Posterior vena cava (tissue), 2 donors: ENCODE data around the gene BMPER. TPM values are rescaled to one million over a fixed set of nuclear protein-coding genes. Genes with fewer than 3 reads are reported as not detected.
A peak's percentile ranks its signal among the peaks of the same experiment; 100 is the strongest.

Experiments used
- DNase-seq: peaks from one replicate; pipeline ENCODE4 v3.0.0-alpha.2; 2020; ENCODE audit warnings: low spot score
- intact Hi-C, 2 donors: fragments of 100-400 bp; cut with DNase I; formaldehyde crosslinking; loops; one replicate each; pipeline versions ENCODE4 v1.14.1 to v1.14.2; 2022 to 2023
- total RNA-seq, 2 donors: library from RNA; stranded (reverse); fragmentation: NEBNext Ultra II Directional; extraction: Animal tissue kit (Norgen Biotek cat#: 25700); gene quantifications; one replicate each; pipeline ENCODE4 v1.2.1, GENCODE V29; 2021
- donor health status: DM: yes; HTN: yes; CAD: no.
- donor health status: DM: yes; HTN: yes; CAD: no.

The BMPER gene
- total RNA-seq, 2 donors from 2014 or later, result 5.6 to 7.1 TPM

GRCh38 chr7:33986951-33987947 lies 81.9 kb downstream of the BMPER start:
- intact Hi-C loops, result loop anchor here in 1 of 2 donors (5.0 kb wide), 1 partner anchor 730 kb away; no protein-coding TSS in a partner anchor
- no peak for DNase-seq

- intact Hi-C loops, result no loop called here
- no peak for DNase-seq
These were observed 91.6 kb downstream of the BMPER start for GRCh38 chr7:33996899-33997298.

- DNase-seq, result peak; percentile 88
These were observed 93.1 kb downstream of the BMPER start for GRCh38 chr7:33998476-33998875.

GRCh38 chr7:34011017-34011695 lies 105.8 kb downstream of the BMPER start:
- no peak for DNase-seq
- intact Hi-C loops, result no loop called here

More at GRCh38 chr7:33998476-33998875, 93.1 kb downstream of the BMPER start:
- intact Hi-C loops, result no loop called here

- intact Hi-C loops, result no loop called here
These were observed 106.4 kb downstream of the BMPER start for GRCh38 chr7:34011696-34012095.

GRCh38 chr7:34013421-34013820 lies 108.1 kb downstream of the BMPER start:
- no peak for DNase-seq
- intact Hi-C loops, result no loop called here

More at GRCh38 chr7:34011696-34012095, 106.4 kb downstream of the BMPER start:
- DNase-seq, result no peak

- intact Hi-C loops, result no loop called here
These were observed 110.3 kb downstream of the BMPER start for GRCh38 chr7:34015651-34016050.

GRCh38 chr7:34016876-34017275 lies 111.5 kb downstream of the BMPER start:
- no peak for DNase-seq
- intact Hi-C loops, result no loop called here

More at GRCh38 chr7:34015651-34016050, 110.3 kb downstream of the BMPER start:
- DNase-seq, result no peak

GRCh38 chr7:34019301-34019790 lies 114.0 kb downstream of the BMPER start:
- intact Hi-C loops, result no loop called here
- no peak for DNase-seq

- no peak for DNase-seq
- intact Hi-C loops, result no loop called here
These were observed 117.3 kb downstream of the BMPER start for GRCh38 chr7:34022626-34023025.

- intact Hi-C loops, result no loop called here
- no peak for DNase-seq
These were observed 120.3 kb downstream of the BMPER start for GRCh38 chr7:34025600-34025999.

- intact Hi-C loops, result no loop called here
- no peak for DNase-seq
These were observed 121.3 kb downstream of the BMPER start for GRCh38 chr7:34026481-34027190.

- intact Hi-C loops, result no loop called here
- no peak for DNase-seq
These were observed 125.8 kb downstream of the BMPER start for GRCh38 chr7:34031156-34031555.

GRCh38 chr7:34034728-34035127 lies 129.4 kb downstream of the BMPER start:
- DNase-seq, result no peak
- intact Hi-C loops, result no loop called here

- intact Hi-C loops, result no loop called here
- peak; percentile 82 for DNase-seq
These were observed 130.9 kb downstream of the BMPER start for GRCh38 chr7:34036051-34036920.

- DNase-seq, result no peak
- intact Hi-C loops, result no loop called here
These were observed 131.8 kb downstream of the BMPER start for GRCh38 chr7:34036972-34037792.

- DNase-seq, result no peak
- intact Hi-C loops, result no loop called here
These were observed 133.6 kb downstream of the BMPER start for GRCh38 chr7:34038816-34039470.
